ENCODE measurements around the gene ALPI. TPM values are rescaled to one million over a fixed set of nuclear protein-coding genes. Genes with fewer than 3 reads are reported as not detected.

ALPI gene
- total RNA-seq, 2 donors from 2014 or later, result not detected

DNA sequence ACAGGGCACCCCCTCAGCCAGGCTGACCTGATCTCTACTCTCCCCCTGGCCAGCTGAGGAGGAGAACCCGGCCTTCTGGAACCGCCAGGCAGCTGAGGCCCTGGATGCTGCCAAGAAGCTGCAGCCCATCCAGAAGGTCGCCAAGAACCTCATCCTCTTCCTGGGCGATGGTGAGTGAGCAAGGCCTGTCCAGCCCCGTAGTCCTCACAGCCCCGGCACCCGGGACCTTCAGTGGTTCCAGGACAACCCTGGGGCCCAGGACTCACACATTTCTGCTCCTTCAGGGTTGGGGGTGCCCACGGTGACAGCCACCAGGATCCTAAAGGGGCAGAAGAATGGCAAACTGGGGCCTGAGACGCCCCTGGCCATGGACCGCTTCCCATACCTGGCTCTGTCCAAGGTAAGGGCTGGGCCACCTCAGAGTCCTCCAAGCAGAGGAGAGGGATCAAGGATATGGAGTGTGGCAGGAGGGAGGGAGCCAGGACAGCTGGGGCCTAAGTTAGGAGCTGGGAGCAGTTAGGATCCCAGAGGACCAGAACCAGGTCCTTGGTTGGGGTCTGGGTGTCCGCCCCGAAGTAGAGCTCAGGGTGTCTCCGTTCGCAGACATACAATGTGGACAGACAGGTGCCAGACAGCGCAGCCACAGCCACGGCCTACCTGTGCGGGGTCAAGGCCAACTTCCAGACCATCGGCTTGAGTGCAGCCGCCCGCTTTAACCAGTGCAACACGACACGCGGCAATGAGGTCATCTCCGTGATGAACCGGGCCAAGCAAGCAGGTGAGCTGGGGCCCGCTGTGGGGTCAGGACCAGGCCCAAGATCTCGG, 555 bp downstream of the ALPI start:
- ATAC-seq, result no peak
- Mint-ChIP-seq H3K36me3 (ENCODE audit: low read depth) (no peaks in the 10 kb centered on the region), H3K27ac (no peak overlapping the region), H3K4me1 (no peaks in the 10 kb centered on the region), H3K4me3 (no peak overlapping the region), H3K27me3 (peaks cover 44% of the 10 kb centered on the region)
- H3K9me3 ChIP-seq (ENCODE audit: control insufficient read depth, low read length, poor library complexity, severe bottlenecking), result no peaks in the 10 kb centered on the region
- DNase-seq, result no peak

DNA sequence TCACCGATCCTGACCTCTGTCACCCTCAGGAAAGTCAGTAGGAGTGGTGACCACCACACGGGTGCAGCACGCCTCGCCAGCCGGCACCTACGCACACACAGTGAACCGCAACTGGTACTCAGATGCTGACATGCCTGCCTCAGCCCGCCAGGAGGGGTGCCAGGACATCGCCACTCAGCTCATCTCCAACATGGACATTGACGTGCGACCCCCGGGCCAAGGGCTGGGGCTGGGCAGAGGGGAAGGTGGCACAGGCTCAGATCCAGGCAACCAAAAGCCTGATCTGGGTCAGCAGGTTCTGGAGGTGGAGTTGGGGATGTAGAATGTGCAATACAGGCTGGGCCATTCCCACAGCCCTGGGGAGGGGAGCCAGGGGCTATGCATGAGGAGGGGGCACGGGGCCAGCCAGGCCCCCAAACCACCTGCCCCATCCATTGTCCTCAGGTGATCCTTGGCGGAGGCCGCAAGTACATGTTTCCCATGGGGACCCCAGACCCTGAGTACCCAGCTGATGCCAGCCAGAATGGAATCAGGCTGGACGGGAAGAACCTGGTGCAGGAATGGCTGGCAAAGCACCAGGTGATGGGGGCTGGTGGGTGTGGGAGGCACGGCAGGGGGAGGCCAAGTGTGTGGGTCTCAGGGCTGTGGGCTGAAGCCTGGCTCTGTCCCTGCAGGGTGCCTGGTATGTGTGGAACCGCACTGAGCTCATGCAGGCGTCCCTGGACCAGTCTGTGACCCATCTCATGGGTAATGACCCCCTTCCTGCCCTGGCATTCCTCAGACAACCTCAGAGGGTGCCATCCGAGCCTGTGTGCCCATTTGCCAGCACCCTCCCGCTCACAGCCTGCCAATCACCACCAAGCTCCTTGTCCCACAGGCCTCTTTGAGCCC, 1.4 kb downstream of the ALPI start:
- Mint-ChIP-seq H3K36me3 (ENCODE audit: low read depth) (no peaks in the 10 kb centered on the region), H3K27ac (no peak overlapping the region), H3K4me1 (no peaks in the 10 kb centered on the region), H3K4me3 (no peak overlapping the region), H3K27me3 (peaks cover 41% of the 10 kb centered on the region)
- no peak for DNase-seq
- no peak for ATAC-seq
- H3K9me3 ChIP-seq (ENCODE audit: control insufficient read depth, low read length, poor library complexity, severe bottlenecking), result no peaks in the 10 kb centered on the region

DNA sequence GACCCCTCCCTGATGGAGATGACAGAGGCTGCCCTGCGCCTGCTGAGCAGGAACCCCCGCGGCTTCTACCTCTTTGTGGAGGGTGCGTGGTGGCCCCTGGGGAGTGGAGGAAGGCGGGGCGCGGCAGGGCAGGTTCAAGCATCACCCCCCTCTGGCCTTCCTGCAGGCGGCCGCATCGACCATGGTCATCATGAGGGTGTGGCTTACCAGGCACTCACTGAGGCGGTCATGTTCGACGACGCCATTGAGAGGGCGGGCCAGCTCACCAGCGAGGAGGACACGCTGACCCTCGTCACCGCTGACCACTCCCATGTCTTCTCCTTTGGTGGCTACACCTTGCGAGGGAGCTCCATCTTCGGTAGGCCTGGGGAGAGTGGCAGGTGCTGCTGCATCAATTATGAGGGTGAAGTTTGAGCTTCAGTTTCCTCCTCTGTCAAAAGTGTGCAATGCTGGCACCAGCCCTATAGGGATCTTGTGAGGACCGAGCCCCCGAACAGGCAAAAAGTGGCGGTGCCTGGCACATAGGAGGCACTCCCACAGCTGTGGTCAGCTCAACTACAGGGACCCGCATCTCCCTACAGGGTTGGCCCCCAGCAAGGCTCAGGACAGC, 2.2 kb downstream of the ALPI start:
- Mint-ChIP-seq H3K4me1 (no peaks in the 10 kb centered on the region), H3K36me3 (ENCODE audit: low read depth) (no peaks in the 10 kb centered on the region), H3K4me3 (no peak overlapping the region), H3K27me3 (peaks cover 48% of the 10 kb centered on the region), H3K27ac (no peak overlapping the region)
- H3K9me3 ChIP-seq (ENCODE audit: control insufficient read depth, low read length, poor library complexity, severe bottlenecking), result no peaks in the 10 kb centered on the region
- ATAC-seq, result no peak
- no peak for DNase-seq

GRCh38 chr2:232458661-232459418, 2.9 kb downstream of the ALPI start:
- Mint-ChIP-seq H3K27ac (no peak overlapping the region), H3K36me3 (ENCODE audit: low read depth) (no peaks in the 10 kb centered on the region), H3K27me3 (peaks cover 46% of the 10 kb centered on the region), H3K4me1 (no peaks in the 10 kb centered on the region), H3K4me3 (no peak overlapping the region)
- DNase-seq (no peak), ATAC-seq (no peak)
- no peaks in the 10 kb centered on the region for H3K9me3 ChIP-seq (ENCODE audit: control insufficient read depth, low read length, poor library complexity, severe bottlenecking)

DNA sequence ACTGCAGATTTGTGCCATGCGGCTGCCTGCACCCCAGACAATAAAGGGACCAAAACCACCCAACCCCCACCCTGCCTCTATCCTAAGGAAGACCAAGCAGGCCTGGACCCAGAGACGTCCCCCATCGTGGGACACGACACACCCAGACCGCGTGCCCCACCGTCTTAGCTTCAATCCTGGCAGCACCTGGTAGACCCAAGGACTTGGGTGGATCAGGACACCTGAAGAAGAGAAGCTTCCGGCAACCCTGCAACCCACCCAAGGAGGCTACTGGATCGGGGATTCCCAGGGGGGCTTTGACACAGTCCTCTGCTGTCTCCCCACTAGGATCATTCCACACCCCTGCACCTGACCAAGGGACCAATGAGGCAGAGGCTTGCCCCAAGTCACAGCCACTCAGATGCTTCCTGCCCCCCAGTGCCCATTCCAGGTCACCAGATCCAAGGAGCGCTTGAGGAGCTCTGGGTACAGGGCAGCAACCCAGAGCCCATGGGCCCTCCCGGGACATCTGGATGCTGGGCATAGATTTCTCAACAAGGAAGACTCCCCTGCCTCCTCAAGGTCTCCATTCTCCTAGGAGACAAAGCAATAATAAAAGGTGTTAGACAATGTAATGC, 3.6 kb downstream of the ALPI start:
- H3K27ac Mint-ChIP-seq, result no peak overlapping the region
- H3K27me3 Mint-ChIP-seq, result peaks cover 51% of the 10 kb centered on the region
- H3K36me3 Mint-ChIP-seq (ENCODE audit: low read depth), result no peaks in the 10 kb centered on the region
- DNase-seq (no peak), ATAC-seq (no peak)
- no peaks in the 10 kb centered on the region for H3K4me1 Mint-ChIP-seq
- no peak overlapping the region for H3K4me3 Mint-ChIP-seq
- H3K9me3 ChIP-seq (ENCODE audit: control insufficient read depth, low read length, poor library complexity, severe bottlenecking), result no peaks in the 10 kb centered on the region

- Mint-ChIP-seq H3K4me3 (no peak overlapping the region), H3K27me3 (peaks cover 47% of the 10 kb centered on the region), H3K27ac (no peak overlapping the region), H3K4me1 (no peaks in the 10 kb centered on the region), H3K36me3 (ENCODE audit: low read depth) (no peaks in the 10 kb centered on the region)
- no peak for DNase-seq
- ATAC-seq, result no peak
- no peaks in the 10 kb centered on the region for H3K9me3 ChIP-seq (ENCODE audit: control insufficient read depth, low read length, poor library complexity, severe bottlenecking)
These were observed 4.2 kb downstream of the ALPI start for GRCh38 chr2:232460171-232460570.

DNA sequence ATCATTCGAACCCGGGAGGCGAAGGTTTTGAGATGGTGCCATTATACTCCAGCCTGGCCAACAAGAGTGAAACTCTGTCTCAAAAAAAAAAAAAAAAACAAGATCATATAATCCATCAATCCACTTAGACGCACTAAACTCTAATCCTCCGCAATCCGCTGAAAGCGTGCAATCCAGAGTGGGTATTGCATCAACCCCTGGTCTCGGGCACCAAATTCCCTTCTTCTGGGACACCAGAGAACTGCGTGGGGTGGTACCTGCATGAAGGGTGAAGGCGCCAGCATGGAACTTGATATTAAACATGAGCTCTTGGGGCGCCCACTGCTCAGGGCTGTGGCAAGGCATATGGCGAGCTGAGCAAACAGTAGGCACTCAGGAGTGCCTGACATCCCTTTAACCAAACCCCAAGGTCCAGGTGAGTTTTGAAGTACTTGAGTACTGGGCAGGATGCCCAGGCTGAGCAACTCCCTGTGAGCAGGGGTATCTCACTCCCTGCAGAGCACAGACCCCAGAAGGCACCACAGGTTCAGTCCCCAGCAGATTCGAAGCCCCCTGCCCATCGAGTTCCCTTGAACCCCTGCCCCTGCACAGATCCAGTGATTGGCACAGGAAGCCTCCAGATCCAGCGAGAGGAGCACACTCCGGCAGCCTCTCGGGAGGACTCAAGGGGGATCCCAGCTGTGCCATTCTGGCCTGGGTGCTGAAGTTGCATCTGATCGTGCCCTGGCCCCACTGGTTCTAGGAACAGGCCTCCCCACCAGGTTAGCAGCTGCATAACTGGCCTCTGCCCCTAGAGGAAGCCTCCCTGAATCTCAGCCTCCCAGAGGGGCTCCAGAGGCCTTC, 8.0 kb downstream of the ALPI start:
- DNase-seq, result no peak
- H3K4me3 Mint-ChIP-seq, result no peak overlapping the region
- H3K27ac Mint-ChIP-seq, result no peak overlapping the region

GRCh38 chr2:232464544-232464885, 8.6 kb downstream of the ALPI start:
- Mint-ChIP-seq H3K4me3 (no peak overlapping the region), H3K36me3 (ENCODE audit: low read depth) (no peaks in the 10 kb centered on the region), H3K27me3 (peaks cover 35% of the 10 kb centered on the region), H3K27ac (no peak overlapping the region), H3K4me1 (no peaks in the 10 kb centered on the region)
- DNase-seq (no peak), ATAC-seq (no peak)
- H3K9me3 ChIP-seq (ENCODE audit: control insufficient read depth, low read length, poor library complexity, severe bottlenecking), result no peaks in the 10 kb centered on the region

More for the DNA sequence above, 8.0 kb downstream of the ALPI start:
- Mint-ChIP-seq H3K4me1 (no peaks in the 10 kb centered on the region), H3K36me3 (ENCODE audit: low read depth) (no peaks in the 10 kb centered on the region), H3K27me3 (peaks cover 41% of the 10 kb centered on the region)
- H3K9me3 ChIP-seq (ENCODE audit: control insufficient read depth, low read length, poor library complexity, severe bottlenecking), result no peaks in the 10 kb centered on the region
- ATAC-seq, result no peak

DNA sequence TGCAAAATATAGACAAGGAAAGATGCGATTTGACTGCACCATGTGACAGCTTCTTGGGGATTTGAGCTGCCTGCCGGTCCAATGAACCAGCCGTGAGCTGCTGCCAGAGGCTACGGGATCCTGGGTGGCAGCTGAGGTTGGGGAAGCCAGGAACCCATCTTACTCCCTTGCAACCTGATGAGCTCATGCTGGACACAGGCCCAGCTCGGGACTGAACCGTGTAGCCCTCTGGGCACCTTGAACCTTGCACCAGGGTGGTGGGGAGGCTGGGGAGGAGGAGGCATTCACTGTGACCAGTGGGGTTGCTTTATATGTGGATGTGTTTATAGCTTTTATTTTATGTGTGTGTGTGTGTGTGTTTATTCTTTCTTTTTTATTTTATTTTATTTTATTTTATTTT, 9.1 kb downstream of the ALPI start:
- ATAC-seq, result no peak
- Mint-ChIP-seq H3K4me1 (no peaks in the 10 kb centered on the region), H3K4me3 (no peak overlapping the region), H3K36me3 (ENCODE audit: low read depth) (no peaks in the 10 kb centered on the region), H3K27me3 (peaks cover 29% of the 10 kb centered on the region), H3K27ac (no peak overlapping the region)
- H3K9me3 ChIP-seq (ENCODE audit: control insufficient read depth, low read length, poor library complexity, severe bottlenecking), result no peaks in the 10 kb centered on the region
- no peak for DNase-seq

GRCh38 chr2:232466221-232466620, 10.3 kb downstream of the ALPI start:
- peaks cover 31% of the 10 kb centered on the region for H3K27me3 Mint-ChIP-seq
- H3K27ac Mint-ChIP-seq, result no peak overlapping the region
- no peak for DNase-seq
- no peaks in the 10 kb centered on the region for H3K4me1 Mint-ChIP-seq
- no peaks in the 10 kb centered on the region for H3K9me3 ChIP-seq (ENCODE audit: control insufficient read depth, low read length, poor library complexity, severe bottlenecking)
- ATAC-seq, result no peak
- no peaks in the 10 kb centered on the region for H3K36me3 Mint-ChIP-seq (ENCODE audit: low read depth)
- no peak overlapping the region for H3K4me3 Mint-ChIP-seq

- H3K27ac Mint-ChIP-seq, result no peak overlapping the region
- ATAC-seq, result no peak
- H3K9me3 ChIP-seq (ENCODE audit: control insufficient read depth, low read length, poor library complexity, severe bottlenecking), result no peaks in the 10 kb centered on the region
- no peak for DNase-seq
- H3K36me3 Mint-ChIP-seq (ENCODE audit: low read depth), result no peaks in the 10 kb centered on the region
- H3K4me1 Mint-ChIP-seq, result no peaks in the 10 kb centered on the region
- no peak overlapping the region for H3K4me3 Mint-ChIP-seq
- peaks cover 26% of the 10 kb centered on the region for H3K27me3 Mint-ChIP-seq
These were observed 17.5 kb downstream of the ALPI start for GRCh38 chr2:232473467-232473890.

DNA sequence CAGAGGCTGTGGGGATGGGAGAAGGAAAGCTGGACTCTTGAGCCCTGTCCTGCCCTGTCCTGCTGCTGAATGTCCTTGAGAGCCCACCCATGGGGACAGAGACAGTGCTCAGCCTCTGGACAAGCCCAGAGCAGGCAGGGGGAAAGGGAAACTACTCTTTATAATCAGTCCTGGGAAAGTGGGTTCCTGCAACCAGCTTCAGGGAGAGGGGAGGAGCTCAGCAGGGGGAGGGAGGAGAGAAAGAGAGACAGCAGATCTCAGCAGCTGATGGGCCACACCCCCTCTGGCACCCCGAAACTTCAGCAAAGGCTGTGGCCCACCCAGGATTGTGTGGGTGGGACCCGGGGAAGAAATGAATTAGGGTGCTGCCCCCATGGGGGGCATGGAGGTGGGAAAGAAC, 20.1 kb downstream of the ALPI start:
- DNase-seq, result no peak

More for the DNA sequence above, 20.1 kb downstream of the ALPI start:
- Mint-ChIP-seq H3K27me3 (peaks cover 31% of the 10 kb centered on the region), H3K4me1 (peaks cover 2% of the 10 kb centered on the region), H3K27ac (no peak overlapping the region), H3K4me3 (no peak overlapping the region), H3K36me3 (ENCODE audit: low read depth) (no peaks in the 10 kb centered on the region)
- H3K9me3 ChIP-seq (ENCODE audit: control insufficient read depth, low read length, poor library complexity, severe bottlenecking), result no peaks in the 10 kb centered on the region
- ATAC-seq, result no peak
